GM21423 (cell line): ENCODE data around the gene GPR68.
"Not testable (repeated sequence)": the region's sequence is repeated elsewhere in the genome, so short reads cannot be mapped to it uniquely, and the experiment has no call there.

Experiments used
- ATAC-seq: cut with Tn5 transposase; IDR thresholded peaks from one replicate; pipeline ENCODE4 v1.9.1; 2021; ENCODE audit warnings: mild to moderate bottlenecking, moderate library complexity; ENCODE audit not compliant: unreplicated experiment

Gene GPR68

DNA sequence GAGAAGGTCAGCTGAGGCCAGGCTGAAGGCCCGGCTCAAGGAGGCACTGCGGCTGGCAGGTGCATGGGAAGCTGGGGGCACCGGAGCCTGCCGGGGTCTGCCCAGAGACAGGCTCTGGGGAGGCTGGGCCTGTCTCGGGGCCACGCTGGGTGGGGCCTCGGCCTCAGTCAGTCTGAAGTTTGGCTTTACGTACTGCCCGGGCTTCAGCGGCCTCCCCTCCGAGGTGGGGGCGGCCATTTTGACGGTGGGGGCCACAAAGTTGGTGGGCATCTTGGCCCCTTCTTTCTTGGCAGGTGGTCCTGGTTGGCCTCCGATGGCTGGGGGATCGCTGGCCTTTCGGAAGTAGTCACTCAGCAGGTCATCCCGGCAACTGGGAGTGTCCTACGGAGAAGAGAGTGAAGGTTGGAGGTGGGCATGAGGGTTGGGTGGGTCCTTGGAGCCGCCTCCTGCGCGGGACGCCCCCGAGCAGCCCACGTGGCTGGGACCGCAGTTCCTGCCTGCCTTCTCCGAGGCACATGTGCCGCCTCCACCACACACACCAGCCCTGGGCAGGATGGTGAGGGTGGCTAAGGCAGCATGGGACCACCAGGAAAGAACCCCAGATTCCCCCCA is 28.9 kb upstream of the GPR68 start:
- ATAC-seq = no peak

DNA sequence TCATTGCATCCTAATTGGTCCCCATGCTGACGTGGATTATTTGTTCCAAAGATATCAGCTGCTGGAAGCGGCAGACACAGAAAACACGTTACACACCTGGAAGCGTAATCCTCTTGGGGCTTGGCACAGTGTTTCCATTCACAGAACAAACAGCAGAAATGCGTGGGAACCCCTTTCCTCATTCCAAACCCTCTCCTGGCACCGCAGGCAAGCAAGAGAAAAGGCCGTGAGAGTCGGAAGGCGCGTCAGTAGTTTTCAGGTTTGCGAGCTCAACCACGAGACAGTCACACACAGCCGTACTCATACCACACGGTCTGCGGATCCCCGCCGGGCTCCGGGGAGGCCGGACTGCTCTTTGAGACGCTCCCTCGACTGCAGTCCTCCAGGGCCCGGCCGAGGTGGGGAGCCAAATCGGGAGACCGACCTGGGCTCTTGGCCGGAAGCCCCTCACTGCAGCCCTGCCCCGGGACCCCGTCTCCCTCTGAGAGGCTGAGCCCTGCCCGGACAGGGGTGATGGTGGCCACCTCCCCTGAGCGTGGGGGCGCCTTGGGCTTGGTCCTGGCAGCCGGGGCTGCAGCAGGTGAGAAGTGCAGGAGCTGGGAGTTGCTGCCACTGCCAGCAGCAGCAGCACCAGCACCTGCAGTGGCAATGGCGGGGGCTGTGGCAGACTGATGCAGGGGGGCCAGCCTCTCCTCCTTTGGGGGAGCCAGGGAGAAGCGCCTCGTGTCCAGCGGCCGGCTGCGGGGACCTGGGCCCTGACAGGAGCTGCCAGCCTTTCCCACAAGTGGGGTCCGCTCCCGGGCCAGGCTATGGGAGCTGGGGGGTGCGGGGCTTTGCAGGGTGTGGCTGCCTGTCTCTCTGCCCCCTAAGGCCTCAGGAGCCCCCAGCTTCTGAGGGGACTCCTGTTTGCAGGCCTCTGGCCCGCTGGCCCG is 28.1 kb upstream of the GPR68 start:
- no peak for ATAC-seq

GRCh38 chr14:91271639-91272038 is 27.1 kb upstream of the GPR68 start:
- ATAC-seq = no peak

- no peak for ATAC-seq
Observed at GRCh38 chr14:91270619-91271018, 26.1 kb upstream of the GPR68 start.

GRCh38 chr14:91270188-91270587 is 25.7 kb upstream of the GPR68 start:
- ATAC-seq = no peak

DNA sequence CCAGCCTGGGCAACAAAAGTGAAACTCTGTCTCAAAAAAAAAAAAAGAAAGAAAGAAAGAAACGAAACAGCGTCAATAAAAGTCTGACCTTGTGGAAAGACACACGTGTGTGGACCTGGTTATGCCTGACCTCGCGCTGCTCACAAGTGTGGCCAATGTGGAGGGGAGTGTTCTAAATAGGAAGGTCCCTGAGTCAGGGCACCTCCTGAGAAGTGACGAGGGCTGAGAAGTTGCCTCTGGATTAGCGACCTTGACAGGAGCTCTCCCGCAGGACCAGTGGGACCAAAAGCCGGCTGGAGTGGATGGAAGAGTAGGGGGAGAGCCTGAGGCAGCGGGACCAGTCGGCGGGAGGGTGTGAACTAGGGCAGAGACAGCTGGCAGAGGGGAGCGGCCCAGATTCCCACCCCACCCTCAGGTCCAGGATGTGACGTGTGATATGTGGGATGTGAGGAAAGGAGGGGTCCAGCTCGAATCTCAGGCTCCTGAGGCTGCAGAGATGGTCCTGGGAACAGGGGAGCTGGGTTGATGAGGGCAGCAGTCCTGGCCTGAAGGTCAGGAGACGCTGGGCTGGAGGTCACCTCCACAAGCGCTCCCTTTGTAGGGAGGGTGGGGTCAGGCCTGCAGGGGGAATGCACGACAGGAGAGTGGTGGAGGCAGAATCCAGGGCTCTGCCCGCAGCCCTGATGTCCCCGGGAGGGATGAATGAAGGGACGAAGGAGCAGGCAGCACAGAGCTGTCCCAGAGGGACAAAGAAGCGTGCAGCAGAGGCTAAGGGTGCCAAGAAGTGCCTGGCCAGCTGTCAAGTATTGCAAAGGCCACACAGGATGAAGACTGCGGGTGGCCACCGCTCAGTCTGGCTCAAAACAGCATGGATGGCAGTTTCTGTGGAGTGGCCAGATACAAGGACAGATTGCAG is 24.8 kb upstream of the GPR68 start:
- no peak for ATAC-seq

DNA sequence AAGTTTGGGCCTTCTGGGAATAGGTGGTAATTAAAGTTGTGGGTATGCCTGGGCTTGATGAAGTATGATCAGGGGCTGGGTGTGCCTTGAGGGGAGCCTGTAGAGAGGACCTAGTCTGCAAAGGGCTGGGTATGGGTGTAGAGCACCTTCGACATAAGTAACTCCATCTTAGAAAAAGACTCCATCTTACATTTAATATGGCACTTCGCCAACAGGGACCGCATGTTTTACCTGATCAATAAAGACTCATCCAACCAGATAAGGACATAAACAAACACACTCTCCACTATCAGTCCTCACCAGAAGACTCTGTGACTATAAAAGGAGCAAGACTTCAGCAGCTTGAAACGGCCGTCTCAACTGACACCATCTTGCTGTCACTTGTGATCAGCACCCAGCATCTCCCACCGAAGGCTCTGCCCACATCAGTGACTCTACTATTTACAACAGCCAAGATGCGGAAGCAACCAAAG is 23.5 kb upstream of the GPR68 start:
- no peak for ATAC-seq

DNA sequence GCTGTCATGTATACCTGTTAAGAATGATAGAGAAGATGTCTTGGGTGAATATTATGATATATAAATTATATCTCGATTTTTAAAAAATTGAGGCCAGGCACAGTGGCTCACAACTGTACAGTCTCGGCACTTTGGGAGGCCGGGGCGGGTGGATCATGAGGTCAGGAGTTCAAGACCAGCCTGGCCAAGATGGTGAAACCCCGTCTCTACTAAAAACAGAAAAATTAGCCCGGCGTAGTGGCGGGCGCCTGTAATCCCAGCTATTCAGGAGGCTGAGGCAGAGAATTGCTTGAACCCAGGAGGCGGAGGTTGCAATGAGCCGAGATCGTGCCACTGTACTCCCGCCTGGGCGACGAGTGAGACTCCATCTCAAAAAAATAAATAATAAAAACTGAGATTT is 21.8 kb upstream of the GPR68 start:
- ATAC-seq = not testable (repeated sequence)

DNA sequence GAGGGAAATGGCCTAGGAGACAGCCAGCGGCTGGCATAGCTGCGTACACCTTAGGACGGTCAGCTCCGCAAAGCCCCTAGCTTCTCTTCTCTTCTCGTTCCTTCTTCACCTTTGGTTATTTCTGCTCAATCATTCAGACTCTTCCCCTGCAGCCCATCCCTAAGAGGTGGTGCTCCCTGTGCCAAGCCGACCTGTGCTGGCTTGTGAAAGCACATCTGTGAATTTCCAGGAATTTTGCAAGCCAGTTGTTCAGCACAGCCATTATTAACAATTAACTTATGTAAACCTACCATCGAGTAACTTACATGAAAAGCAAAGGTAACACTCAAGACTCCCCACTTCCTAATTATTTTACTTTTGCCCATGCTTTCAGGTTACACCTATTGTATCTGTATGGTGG is 20.9 kb upstream of the GPR68 start:
- ATAC-seq = no peak

GRCh38 chr14:91264151-91265150 is 19.9 kb upstream of the GPR68 start:
- no peak for ATAC-seq

- ATAC-seq = no peak
Observed at GRCh38 chr14:91263329-91263728, 18.8 kb upstream of the GPR68 start.

DNA sequence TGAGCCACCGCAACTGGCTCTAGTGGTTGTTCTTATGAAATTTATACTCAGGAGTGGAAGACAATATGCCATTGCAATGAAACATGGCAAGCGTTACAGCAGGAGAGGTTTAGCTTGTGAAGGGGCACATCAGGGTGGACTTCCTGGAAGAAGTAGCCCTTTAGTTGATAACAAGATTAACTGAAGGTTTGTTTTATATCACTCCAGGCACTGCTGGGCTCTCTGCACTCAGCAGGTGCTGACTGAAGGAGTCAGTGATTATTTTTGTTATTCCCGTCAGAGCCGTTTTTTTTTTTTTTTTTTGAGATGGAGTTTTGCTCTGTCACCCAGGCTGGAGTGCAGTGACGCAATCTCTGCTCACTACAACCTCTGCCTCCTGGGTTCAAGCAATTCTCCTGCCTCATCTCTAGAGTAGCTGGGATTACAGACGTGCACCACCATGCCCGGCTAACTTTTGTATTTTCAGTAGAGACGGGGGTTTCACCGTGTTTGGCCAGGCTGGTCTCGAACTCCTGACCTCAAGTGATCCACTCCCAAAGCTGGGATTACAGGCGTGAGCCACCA is 17.6 kb upstream of the GPR68 start:
- no peak for ATAC-seq

GRCh38 chr14:91261115-91261514 is 16.6 kb upstream of the GPR68 start:
- ATAC-seq = no peak

GRCh38 chr14:91258876-91259275 is 14.4 kb upstream of the GPR68 start:
- ATAC-seq = no peak

DNA sequence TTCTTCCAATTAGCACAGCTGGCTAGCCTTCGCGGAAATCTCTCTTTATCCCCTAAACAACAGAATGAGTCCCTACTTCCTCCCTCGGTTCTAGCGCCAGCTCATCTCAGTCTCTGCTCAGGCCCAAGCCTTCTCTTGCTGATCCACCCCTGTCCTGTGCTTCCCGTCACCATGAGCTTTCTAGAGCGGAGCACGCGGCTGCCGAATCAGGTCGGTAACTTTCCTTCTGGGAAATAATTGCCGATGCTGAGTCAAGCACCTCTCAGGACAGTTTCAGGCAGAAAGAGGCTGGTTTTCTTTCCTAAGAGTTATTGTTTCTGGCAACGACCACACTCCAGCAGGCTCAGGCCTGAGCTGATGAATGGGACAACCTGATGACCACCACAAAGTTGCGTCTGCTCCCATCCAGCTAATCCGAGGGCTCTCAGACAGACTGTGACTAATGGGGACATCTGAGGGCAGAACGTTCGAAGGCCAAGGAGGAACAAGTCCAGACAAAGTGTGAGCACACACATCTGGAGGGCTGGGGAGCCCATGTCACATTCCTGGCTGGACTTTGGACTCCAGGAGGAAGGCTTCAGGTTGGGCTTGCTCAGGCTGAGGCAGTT is 13.6 kb upstream of the GPR68 start:
- no peak for ATAC-seq

DNA sequence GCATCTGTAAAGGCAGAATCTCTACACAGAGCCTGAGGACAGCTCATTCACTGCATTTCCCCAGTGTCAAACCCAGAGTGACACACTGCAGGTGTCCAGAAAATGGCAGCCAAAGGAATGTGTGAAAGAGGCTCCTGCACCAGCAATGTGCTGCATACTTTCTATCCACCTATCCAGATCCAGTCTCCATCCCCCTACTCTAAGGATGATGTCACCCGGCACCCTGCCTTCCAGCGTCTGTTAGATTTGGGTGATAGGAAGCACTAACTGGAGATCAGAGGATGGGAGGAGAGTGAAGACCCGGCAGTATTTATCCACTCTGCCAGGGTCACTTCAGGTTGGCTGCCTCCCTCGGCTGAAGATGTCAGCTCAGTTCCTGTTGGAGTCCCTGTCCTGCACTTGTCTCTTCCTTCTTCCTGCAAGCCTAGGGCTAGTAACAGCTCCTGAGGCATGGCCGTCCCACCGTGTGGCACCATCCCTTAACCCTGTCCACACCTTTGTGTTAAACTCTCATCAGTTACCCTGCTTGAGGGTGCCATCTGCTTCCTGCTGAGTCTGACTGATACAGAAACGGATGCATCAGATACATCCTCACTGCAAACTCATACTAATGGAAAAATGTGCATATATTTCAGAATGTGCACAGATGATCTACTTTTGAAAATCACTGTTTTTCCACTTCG is 13.0 kb upstream of the GPR68 start:
- ATAC-seq = no peak

- no peak for ATAC-seq
Observed at GRCh38 chr14:91256661-91257060, 12.2 kb upstream of the GPR68 start.

GRCh38 chr14:91255026-91255695 is 10.7 kb upstream of the GPR68 start:
- ATAC-seq = no peak
